Stimulated activated CD8-positive, alpha-beta memory T cell treated with anti-CD3 and anti-CD28 coated beads, Interleukin-7, amount 100 ng/mL, for 4 hours (primary cell): ENCODE data around the gene RHBDL3.

ENCODE experiments used
- DNase-seq, 2 donors: peaks; one replicate each; pipeline ENCODE4 v3.0.0-alpha.2; 2020; ENCODE audit warnings: low read depth in 2 of 2

The RHBDL3 gene

DNA sequence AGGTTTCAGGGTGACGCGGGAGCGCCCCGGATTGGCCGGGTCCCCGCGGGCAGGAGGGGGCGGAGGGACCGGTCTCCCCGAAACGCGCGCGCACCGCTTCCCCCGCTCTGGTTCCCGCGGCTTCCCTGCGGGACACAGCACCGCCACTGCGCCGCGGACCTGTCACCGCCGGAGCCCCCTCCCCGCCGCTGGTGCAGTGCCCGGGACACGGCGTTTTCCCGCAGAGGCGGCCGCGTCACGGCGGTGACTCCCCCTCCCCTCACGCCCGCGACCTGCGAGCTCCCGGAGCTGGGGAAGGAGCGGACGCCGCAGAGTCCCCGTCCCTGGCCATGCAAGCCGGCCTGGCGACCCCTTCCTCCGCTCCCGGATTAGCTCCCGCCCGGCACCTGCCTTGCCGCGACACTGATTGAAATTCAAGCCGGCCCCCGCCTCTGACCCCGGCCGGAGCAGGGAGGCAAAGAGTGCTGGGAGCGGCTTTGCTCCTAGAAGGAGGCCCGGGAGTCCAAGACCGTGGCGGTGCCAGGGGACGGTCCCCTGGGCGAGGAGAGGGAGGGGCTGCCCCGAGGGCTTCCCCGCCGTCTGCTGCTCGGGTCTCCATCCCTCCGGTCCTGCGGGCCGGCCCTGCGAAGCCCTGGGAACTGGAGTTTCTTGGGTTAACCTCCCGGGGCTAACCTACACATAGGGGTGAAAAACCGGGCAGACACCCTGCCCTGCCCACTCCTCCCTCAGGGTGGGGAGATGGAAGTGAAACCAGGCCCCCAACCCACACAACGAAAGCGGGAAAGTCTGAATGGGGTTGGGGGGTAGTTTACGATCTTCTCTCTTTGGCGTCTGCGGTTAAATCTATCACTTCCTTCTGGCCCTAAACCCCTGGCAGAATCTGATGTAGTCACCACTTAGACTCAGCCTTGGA, 1.0 kb downstream of the RHBDL3 start:
- DNase-seq, result peak in 1 of 2 donors; percentile 8

DNA sequence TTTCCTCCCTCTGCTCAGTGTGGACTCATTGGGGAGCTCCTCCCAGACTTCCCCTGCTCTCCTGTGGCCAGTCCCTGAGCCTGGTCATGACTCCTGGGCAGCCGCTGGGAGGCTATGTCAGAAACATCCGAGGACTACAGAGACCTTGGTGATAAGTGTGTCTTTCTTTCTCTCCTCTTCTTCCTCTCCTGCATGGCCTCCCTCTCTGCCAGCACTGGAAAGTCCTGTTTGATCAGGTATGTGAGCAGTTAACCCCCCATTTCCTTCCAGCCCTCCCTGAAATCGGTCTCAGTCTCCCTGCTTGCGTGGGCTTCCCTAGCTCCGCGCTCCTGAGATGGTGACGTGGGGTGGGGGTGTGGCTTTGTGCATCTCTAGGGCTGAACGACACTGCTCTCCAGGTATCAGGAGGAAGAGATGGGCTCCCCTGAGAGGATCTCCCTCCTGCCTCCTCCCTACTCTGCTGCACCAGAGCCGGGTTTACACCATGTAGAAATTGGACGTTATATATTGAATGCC, 2.1 kb downstream of the RHBDL3 start:
- DNase-seq, result no peak

- DNase-seq, result no peak
These were observed 3.2 kb downstream of the RHBDL3 start for GRCh38 chr17:32268734-32269288.

GRCh38 chr17:32269377-32269776, 3.7 kb downstream of the RHBDL3 start:
- DNase-seq, result no peak

GRCh38 chr17:32271844-32272243, 6.2 kb downstream of the RHBDL3 start:
- DNase-seq, result no peak

DNA sequence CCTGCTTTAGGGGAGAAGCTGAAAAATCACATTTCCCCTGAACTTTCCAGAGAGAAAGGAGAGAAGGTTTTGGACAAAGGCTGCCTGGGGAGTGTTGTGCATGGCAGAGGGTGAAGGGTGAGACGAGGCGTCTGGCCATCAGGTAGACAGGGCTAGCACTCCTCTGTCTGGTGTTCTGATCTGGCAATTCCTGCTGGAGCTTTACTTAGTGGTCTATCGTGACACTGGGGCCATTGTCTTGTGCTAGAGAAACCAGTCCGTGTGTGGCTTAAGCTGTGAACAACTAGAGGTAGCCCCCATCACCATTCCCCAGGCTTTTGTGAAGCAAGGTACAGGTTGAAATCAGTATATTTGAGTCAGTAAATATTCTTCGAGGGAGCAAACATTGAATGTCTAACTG, 8.5 kb downstream of the RHBDL3 start:
- no peak for DNase-seq

- no peak for DNase-seq
These were observed 9.0 kb downstream of the RHBDL3 start for GRCh38 chr17:32274643-32275042.

- no peak for DNase-seq
These were observed 9.7 kb downstream of the RHBDL3 start for GRCh38 chr17:32275060-32276042.

GRCh38 chr17:32276171-32276601, 10.6 kb downstream of the RHBDL3 start:
- no peak for DNase-seq

GRCh38 chr17:32277284-32277683, 11.7 kb downstream of the RHBDL3 start:
- no peak for DNase-seq

DNA sequence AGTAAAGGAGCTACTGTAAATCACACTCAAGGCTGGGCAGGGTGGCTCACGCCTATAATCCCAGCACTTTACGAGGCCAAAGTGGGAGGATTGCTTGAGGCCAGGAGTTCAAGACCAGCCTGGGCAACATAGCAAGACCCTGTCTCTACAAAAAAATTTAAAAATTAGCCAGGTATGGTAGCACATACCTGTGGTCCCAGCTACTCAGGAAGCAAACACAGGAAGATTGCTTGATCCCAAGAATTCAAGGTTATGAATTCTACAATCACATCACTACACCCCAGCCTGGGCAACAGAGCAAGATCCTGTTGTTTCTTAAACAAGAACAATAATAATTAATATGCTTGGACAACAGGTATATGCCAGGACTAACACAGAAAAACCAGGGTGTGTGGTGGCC, 13.2 kb downstream of the RHBDL3 start:
- DNase-seq, result no peak

- no peak for DNase-seq
These were observed 14.5 kb downstream of the RHBDL3 start for GRCh38 chr17:32279891-32280716.

- DNase-seq, result no peak
These were observed 15.4 kb downstream of the RHBDL3 start for GRCh38 chr17:32281011-32281451.

DNA sequence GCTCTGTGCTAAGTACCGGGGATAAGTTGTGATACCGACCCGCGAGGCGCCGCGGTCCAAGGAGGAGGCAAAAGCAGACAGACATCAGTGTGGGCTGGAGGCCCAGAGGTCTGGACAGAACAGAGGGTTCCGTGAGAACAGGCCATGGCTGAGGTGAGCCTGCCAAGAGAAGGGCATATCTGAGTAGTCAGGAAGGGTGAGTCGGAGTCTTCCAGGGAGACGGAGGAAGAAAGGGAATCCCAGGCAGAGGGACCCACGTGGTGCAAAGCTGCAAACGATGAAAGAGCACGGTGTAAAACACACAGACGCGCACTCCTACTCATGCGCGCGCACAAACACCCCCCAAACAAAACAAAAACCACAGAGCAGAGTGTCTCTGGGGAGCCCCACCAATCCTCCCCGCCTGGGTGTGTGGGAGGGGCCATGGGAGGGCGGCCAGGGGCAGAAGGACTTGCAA, 18.1 kb downstream of the RHBDL3 start:
- no peak for DNase-seq

GRCh38 chr17:32285306-32285705, 19.7 kb downstream of the RHBDL3 start:
- no peak for DNase-seq

GRCh38 chr17:32285746-32286517, 20.3 kb downstream of the RHBDL3 start:
- no peak for DNase-seq

DNA sequence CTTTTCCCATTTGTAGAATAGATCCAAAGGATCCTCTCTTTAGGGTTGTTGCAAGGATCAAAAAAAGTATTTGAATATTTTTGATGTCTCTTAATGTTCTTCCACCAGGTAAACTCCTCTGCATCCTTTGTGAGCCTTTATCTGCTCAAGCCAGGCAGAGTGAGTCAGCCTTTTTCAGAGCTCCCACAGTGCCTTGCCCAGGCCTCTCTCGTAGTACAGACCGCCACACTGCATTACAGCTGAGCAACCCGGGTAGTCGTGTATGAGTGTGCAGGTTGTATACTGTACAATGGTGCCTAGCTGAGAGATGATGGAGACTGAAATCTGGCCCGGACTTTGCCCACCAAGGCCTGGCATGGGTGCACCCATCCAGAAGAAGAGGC, 20.9 kb downstream of the RHBDL3 start:
- no peak for DNase-seq

DNA sequence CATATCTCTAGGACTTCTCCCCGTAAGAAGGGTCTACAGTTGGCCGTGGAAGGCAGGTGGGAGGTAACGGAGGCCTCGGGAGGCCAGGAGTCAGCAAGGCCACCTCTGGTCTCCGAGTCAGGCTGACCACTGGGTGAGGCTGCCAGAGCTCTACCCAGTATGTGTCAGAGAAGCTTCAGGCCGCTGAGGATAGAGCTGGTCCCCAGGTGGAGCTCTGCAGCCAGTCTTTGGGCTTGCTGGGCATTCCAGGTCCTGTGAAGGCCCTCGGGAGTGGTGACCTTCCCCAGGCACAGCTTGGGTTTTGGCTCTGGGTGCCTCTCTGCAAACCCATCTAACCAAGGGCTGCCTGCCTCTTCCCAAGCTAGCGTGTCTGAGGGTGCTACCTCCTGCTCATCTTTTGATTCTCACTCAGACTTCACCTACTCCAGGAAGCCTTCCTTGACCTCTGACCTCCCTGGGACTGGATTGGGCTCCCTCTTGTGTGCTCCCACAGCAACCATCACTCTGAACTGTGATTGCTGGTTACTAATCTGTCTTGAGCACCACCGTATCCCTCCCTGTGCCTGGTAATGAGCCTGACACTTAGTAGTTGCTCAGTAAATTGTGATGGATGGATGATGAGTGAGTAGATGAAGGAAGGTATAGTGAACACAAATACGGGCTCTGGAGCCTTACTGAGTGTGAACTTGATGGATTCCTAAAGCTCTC, 22.3 kb downstream of the RHBDL3 start:
- no peak for DNase-seq

DNA sequence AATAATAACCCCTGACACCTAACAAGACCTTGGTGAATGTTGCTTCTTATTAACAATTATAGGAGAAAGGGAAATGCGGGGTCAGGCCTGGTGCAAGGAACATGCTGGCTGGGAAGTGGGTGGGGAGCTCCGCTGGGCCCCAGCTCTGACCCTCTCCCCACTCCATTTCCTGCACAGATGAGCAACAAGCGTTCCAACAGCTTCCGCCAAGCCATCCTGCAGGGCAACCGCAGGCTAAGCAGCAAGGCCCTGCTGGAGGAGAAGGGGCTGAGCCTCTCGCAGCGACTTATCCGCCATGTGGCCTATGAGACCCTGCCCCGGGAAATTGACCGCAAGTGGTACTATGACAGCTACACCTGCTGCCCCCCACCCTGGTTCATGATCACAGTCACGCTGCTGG, 23.0 kb downstream of the RHBDL3 start:
- DNase-seq, result no peak
